ENCODE measurements around the gene TMEM37. TPM values are rescaled to one million over a fixed set of nuclear protein-coding genes. Genes with fewer than 3 reads are reported as not detected.

Gene TMEM37
- total RNA-seq, 1 experiment from 2014 or later: 4.2 TPM

DNA sequence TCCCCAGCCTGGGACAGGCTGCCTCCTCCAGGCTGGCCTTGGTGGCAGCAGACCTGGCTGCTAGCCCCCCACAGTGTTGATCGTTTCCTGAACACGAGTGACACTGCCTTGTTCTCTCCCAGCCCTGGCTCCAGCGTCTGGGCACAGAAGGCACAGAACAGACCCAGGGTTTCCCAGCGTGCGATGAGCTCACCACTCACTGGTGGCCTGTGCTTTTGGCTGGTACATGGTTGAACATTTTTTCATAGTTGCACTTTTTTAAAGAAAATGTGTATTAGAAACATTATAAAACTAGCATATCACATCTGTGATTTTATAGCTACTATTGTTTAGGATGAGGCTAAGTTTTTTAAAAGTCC is 51.7 kb downstream of the TMEM37 start:
- H3K18ac ChIP-seq (ENCODE audit: insufficient read length, low read depth, low read length): no peak overlapping the region
- H3K4me3 Mint-ChIP-seq: no peak overlapping the region
- TF ChIP-seq, protein P1, sequence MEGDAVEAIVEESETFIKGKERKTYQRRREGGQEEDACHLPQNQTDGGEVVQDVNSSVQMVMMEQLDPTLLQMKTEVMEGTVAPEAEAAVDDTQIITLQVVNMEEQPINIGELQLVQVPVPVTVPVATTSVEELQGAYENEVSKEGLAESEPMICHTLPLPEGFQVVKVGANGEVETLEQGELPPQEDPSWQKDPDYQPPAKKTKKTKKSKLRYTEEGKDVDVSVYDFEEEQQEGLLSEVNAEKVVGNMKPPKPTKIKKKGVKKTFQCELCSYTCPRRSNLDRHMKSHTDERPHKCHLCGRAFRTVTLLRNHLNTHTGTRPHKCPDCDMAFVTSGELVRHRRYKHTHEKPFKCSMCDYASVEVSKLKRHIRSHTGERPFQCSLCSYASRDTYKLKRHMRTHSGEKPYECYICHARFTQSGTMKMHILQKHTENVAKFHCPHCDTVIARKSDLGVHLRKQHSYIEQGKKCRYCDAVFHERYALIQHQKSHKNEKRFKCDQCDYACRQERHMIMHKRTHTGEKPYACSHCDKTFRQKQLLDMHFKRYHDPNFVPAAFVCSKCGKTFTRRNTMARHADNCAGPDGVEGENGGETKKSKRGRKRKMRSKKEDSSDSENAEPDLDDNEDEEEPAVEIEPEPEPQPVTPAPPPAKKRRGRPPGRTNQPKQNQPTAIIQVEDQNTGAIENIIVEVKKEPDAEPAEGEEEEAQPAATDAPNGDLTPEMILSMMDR (conservative IDR thresholded peaks at IDR 0.05): no peak

More for the DNA sequence above, 51.7 kb downstream of the TMEM37 start:
- Histone ChIP-seq H4K20me1 (ENCODE audit: control insufficient read depth, insufficient read depth, insufficient read length) (no peaks in the 10 kb centered on the region), H3K9ac (ENCODE audit: extremely low read depth, insufficient read length, low read length) (no peak overlapping the region), H2BK5ac (ENCODE audit: insufficient read length, low read length) (no peak overlapping the region), H3K79me2 (ENCODE audit: insufficient read depth, low read length) (no peaks in the 10 kb centered on the region), H4K8ac (replicated peaks; ENCODE audit: insufficient read length, low read depth, low read length) (no peak overlapping the region), H2AK5ac (ENCODE audit: insufficient read length, low read length) (no peak overlapping the region), H3K23ac (ENCODE audit: insufficient read length, low read depth, low read length) (no peak overlapping the region), H3K27me3 (ENCODE audit: insufficient read depth, low read length) (no peaks in the 10 kb centered on the region), H3K23me2 (ENCODE audit: insufficient read length, low read depth, low read length, poor library complexity, severe bottlenecking) (no peaks in the 10 kb centered on the region), H4K91ac (ENCODE audit: insufficient read length, low read depth, low read length) (no peak overlapping the region), H2AFZ (ENCODE audit: low read length) (no peak overlapping the region), H2BK12ac (ENCODE audit: insufficient read length, low read depth, low read length) (no peak overlapping the region), H2BK15ac (ENCODE audit: low read depth, low read length) (no peak overlapping the region), H2BK20ac (ENCODE audit: low read depth, low read length, poor library complexity, severe bottlenecking) (no peak overlapping the region), H3K4me2 (ENCODE audit: insufficient read depth, insufficient read length, low read length) (no peak overlapping the region), H3K14ac (ENCODE audit: insufficient read depth, low read length) (no peak overlapping the region), H3K27ac (ENCODE audit: insufficient read length, low read depth, low read length) (no peak overlapping the region), H4K5ac (ENCODE audit: insufficient read length, low read depth, low read length) (no peak overlapping the region), H3K79me1 (ENCODE audit: insufficient read depth, low read depth, low read length, poor library complexity, severe bottlenecking) (no peaks in the 10 kb centered on the region), H3K9me3 (ENCODE audit: control insufficient read depth, low read depth, low read length) (no peaks in the 10 kb centered on the region), H3K56ac (ENCODE audit: insufficient read length, low read depth, low read length) (no peak overlapping the region), H3T11ph (ENCODE audit: low read length) (no peak overlapping the region), H3K4me1 (ENCODE audit: insufficient read depth, low read length) (no peaks in the 10 kb centered on the region; the same call in 1 of the 2 replicates), H3K4ac (ENCODE audit: low read depth, low read length) (no peak overlapping the region), H2BK120ac (ENCODE audit: low read depth, low read length, poor library complexity, severe bottlenecking) (no peak overlapping the region)
- Mint-ChIP-seq H3K4me1 (peaks cover 10 to 27% of the 10 kb centered on the region in 2 experiments), H3K36me3 (ENCODE audit: insufficient read depth in 1 of 3, low read depth in 3 of 3) (no peaks in the 10 kb centered on the region), H3K27me3 (ENCODE audit: low read depth) (peaks cover 1% of the 10 kb centered on the region), H3K27ac (no peak overlapping the region), H3K9me3 (no peaks in the 10 kb centered on the region; a peak in 1 of 5 replicates)
- no CpG with 5 or more reads among the region's 5 CpGs for WGBS (ENCODE audit: extremely low coverage, insufficient read length, low lambda C conversion rate)
- no peak for DNase-seq
